Mesothelial cell of epicardium (in vitro differentiated cells): ENCODE data around the gene IL1B. TPM values are rescaled to one million over a fixed set of nuclear protein-coding genes. Genes with fewer than 3 reads are reported as not detected.
A peak's percentile ranks its signal among the peaks of the same experiment; 100 is the strongest.

Experiments
- DNase-seq, 2 experiments: peaks; one replicate each; pipeline ENCODE4 v3.0.0; 2021; ENCODE audit warnings: low spot score in 2 of 2; ENCODE audit not compliant: unreplicated experiment in 2 of 2
- H3K27ac Mint-ChIP-seq: 2 replicates; pipeline ENCODE4 v1.8.0; 2021; ENCODE audit warnings: mixed read lengths
- H3K27me3 Mint-ChIP-seq: 2 replicates; pipeline ENCODE4 v1.8.0; 2021; ENCODE audit warnings: low read depth, mixed read lengths
- H3K36me3 Mint-ChIP-seq: 2 replicates; pipeline ENCODE4 v1.8.0; 2021; ENCODE audit warnings: mixed read lengths
- H3K4me1 Mint-ChIP-seq: 2 replicates; pipeline ENCODE4 v1.8.0; 2021; ENCODE audit warnings: mixed read lengths
- H3K4me3 Mint-ChIP-seq: 2 replicates; pipeline ENCODE4 v1.8.0; 2021; ENCODE audit warnings: mild to moderate bottlenecking, moderate library complexity, mixed read lengths
- H3K9me3 Mint-ChIP-seq: 2 replicates; pipeline ENCODE4 v1.8.0; 2021; ENCODE audit warnings: mixed read lengths
- CTCF ChIP-seq: fragments of 200-600 bp; sonication (generic); IDR thresholded peaks from one replicate; pipeline ENCODE4 v1.5.0; 2021; ENCODE audit warnings: antibody characterized with exemption; ENCODE audit not compliant: unreplicated experiment
- total RNA-seq: library from RNA; stranded (reverse); gene quantifications from 3 replicates; pipeline ENCODE4 v1.2.1, GENCODE V29; 2021

Gene IL1B
- total RNA-seq, 1 donor from 2014 or later, result 1.3 TPM

- H3K4me1 Mint-ChIP-seq, result peaks cover 32% of the 10 kb centered on the region
- no peaks in the 10 kb centered on the region for H3K27me3 Mint-ChIP-seq
- no peak for DNase-seq
- H3K36me3 Mint-ChIP-seq, result peaks cover under 1% of the 10 kb centered on the region
- H3K9me3 Mint-ChIP-seq, result peaks cover 2% of the 10 kb centered on the region
- H3K4me3 Mint-ChIP-seq, result no peak overlapping the region
- TF ChIP-seq CTCF, result no peak
- peak overlapping the region; percentile 89 for H3K27ac Mint-ChIP-seq
Measured at GRCh38 chr2:112812318-112813267, 24.0 kb downstream of the IL1B start.

- DNase-seq, result no peak
- TF ChIP-seq CTCF, result no peak
- Mint-ChIP-seq H3K4me3 (no peak overlapping the region), H3K27ac (peak overlapping the region; percentile 89), H3K9me3 (peaks cover 9% of the 10 kb centered on the region), H3K36me3 (peaks cover 3% of the 10 kb centered on the region), H3K4me1 (peaks cover 32% of the 10 kb centered on the region), H3K27me3 (no peaks in the 10 kb centered on the region)
Measured at GRCh38 chr2:112811841-112812306, 24.7 kb downstream of the IL1B start.

- Mint-ChIP-seq H3K27ac (peak overlapping the region; percentile 89), H3K4me1 (peaks cover 32% of the 10 kb centered on the region), H3K27me3 (no peaks in the 10 kb centered on the region), H3K36me3 (peaks cover 3% of the 10 kb centered on the region), H3K4me3 (no peak overlapping the region), H3K9me3 (peaks cover 13% of the 10 kb centered on the region)
- TF ChIP-seq CTCF, result no peak
- no peak for DNase-seq
Measured at GRCh38 chr2:112811276-112811831, 25.2 kb downstream of the IL1B start.

GRCh38 chr2:112809112-112809511 is 27.5 kb downstream of the IL1B start:
- DNase-seq, result no peak
- peak overlapping the region; percentile 37 for H3K27ac Mint-ChIP-seq
- no peak for TF ChIP-seq CTCF
- H3K9me3 Mint-ChIP-seq, result peaks cover 13% of the 10 kb centered on the region
- H3K27me3 Mint-ChIP-seq, result no peaks in the 10 kb centered on the region
- no peak overlapping the region for H3K4me3 Mint-ChIP-seq
- H3K4me1 Mint-ChIP-seq, result peaks cover 31% of the 10 kb centered on the region
- H3K36me3 Mint-ChIP-seq, result peaks cover 3% of the 10 kb centered on the region

- Mint-ChIP-seq H3K27me3 (no peaks in the 10 kb centered on the region), H3K27ac (no peak overlapping the region), H3K36me3 (peaks cover 3% of the 10 kb centered on the region), H3K4me1 (peaks cover 15% of the 10 kb centered on the region), H3K9me3 (peaks cover 13% of the 10 kb centered on the region), H3K4me3 (no peak overlapping the region)
- DNase-seq, result no peak
- TF ChIP-seq CTCF, result peak; percentile 64
Measured at GRCh38 chr2:112807233-112807807, 29.3 kb downstream of the IL1B start.
